Endothelial cell (in vitro differentiated cells): ENCODE data around the gene RABGEF1. TPM values are rescaled to one million over a fixed set of nuclear protein-coding genes. Genes with fewer than 3 reads are reported as not detected.
A peak's percentile ranks its signal among the peaks of the same experiment; 100 is the strongest.
"Not testable (repeated sequence)": the region's sequence is repeated elsewhere in the genome, so short reads cannot be mapped to it uniquely, and the experiment has no call there.

Source experiments
- DNase-seq: peaks from one replicate; pipeline ENCODE4 v3.0.0; 2021; ENCODE audit warnings: low spot score
- H3K27ac Mint-ChIP-seq: one replicate; pipeline ENCODE4 v1.8.0; 2021; ENCODE audit warnings: mixed read lengths, inconsistent platforms; ENCODE audit not compliant: unreplicated experiment
- H3K27me3 Mint-ChIP-seq: one replicate; pipeline ENCODE4 v1.8.0; 2021; ENCODE audit warnings: mild to moderate bottlenecking, moderate library complexity, mixed read lengths, inconsistent platforms; ENCODE audit not compliant: unreplicated experiment
- H3K36me3 Mint-ChIP-seq: one replicate; pipeline ENCODE4 v1.8.0; 2021; ENCODE audit warnings: mild to moderate bottlenecking, low read depth, mixed read lengths, inconsistent platforms; ENCODE audit not compliant: unreplicated experiment
- H3K4me1 Mint-ChIP-seq: one replicate; pipeline ENCODE4 v1.8.0; 2021; ENCODE audit warnings: mild to moderate bottlenecking, mixed read lengths, inconsistent platforms; ENCODE audit not compliant: unreplicated experiment
- H3K4me3 Mint-ChIP-seq: one replicate; pipeline ENCODE4 v1.8.0; 2021; ENCODE audit warnings: mild to moderate bottlenecking, mixed read lengths, inconsistent platforms; ENCODE audit not compliant: unreplicated experiment
- H3K9me3 Mint-ChIP-seq: one replicate; pipeline ENCODE4 v1.8.0; 2021; ENCODE audit warnings: mixed read lengths, inconsistent platforms; ENCODE audit not compliant: unreplicated experiment
- total RNA-seq: library from RNA; stranded (reverse); fragmentation: NEBNext Ultra II Directional; extraction: Animal tissue kit (Norgen Biotek cat#: 25700); gene quantifications from one replicate; pipeline ENCODE4 v1.2.1, GENCODE V29; 2021; ENCODE audit not compliant: unreplicated experiment
- TF ChIP-seq, protein P1 (sequence below): fragments of 200-600 bp; sonication (generic); IDR thresholded peaks from one replicate; pipeline ENCODE4 v1.5.0; 2021; ENCODE audit warnings: antibody characterized with exemption; ENCODE audit not compliant: unreplicated experiment

The RABGEF1 gene
- total RNA-seq, 1 donor from 2014 or later, result 19.2 TPM

GRCh38 chr7:66713687-66714086 lies 26.8 kb upstream of the RABGEF1 start:
- no peak overlapping the region for H3K27ac Mint-ChIP-seq
- no peak overlapping the region for H3K4me3 Mint-ChIP-seq
- TF ChIP-seq, protein P1, sequence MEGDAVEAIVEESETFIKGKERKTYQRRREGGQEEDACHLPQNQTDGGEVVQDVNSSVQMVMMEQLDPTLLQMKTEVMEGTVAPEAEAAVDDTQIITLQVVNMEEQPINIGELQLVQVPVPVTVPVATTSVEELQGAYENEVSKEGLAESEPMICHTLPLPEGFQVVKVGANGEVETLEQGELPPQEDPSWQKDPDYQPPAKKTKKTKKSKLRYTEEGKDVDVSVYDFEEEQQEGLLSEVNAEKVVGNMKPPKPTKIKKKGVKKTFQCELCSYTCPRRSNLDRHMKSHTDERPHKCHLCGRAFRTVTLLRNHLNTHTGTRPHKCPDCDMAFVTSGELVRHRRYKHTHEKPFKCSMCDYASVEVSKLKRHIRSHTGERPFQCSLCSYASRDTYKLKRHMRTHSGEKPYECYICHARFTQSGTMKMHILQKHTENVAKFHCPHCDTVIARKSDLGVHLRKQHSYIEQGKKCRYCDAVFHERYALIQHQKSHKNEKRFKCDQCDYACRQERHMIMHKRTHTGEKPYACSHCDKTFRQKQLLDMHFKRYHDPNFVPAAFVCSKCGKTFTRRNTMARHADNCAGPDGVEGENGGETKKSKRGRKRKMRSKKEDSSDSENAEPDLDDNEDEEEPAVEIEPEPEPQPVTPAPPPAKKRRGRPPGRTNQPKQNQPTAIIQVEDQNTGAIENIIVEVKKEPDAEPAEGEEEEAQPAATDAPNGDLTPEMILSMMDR, result no peak
- no peaks in the 10 kb centered on the region for H3K4me1 Mint-ChIP-seq
- H3K36me3 Mint-ChIP-seq, result peaks cover 12% of the 10 kb centered on the region
- no peak for DNase-seq
- no peaks in the 10 kb centered on the region for H3K27me3 Mint-ChIP-seq
- H3K9me3 Mint-ChIP-seq, result peaks cover 4% of the 10 kb centered on the region

DNA sequence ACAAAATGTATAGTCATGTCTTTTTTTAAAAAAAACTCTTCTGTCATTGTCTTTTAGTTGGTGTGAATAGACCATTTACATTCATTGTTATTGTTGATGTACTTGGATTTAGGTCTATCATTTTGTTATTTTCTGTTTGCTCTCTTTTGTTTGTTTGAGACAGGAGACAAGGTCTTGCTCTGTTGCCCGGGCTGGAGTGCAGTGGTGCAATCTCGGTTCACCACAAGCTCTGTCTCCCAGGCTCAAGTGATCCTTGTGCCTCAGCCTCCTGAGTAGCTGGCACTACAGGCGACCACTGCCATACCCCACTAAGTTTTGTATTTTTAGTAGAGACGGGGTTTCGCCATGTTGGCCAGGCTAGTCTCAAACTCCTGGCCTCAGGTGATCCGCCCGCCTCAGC lies 23.9 kb upstream of the RABGEF1 start:
- not testable (repeated sequence) for DNase-seq, H3K27ac Mint-ChIP-seq, H3K9me3 Mint-ChIP-seq, H3K4me3 Mint-ChIP-seq, H3K4me1 Mint-ChIP-seq, H3K27me3 Mint-ChIP-seq
- H3K36me3 Mint-ChIP-seq, result peaks cover 16% of the 10 kb centered on the region

DNA sequence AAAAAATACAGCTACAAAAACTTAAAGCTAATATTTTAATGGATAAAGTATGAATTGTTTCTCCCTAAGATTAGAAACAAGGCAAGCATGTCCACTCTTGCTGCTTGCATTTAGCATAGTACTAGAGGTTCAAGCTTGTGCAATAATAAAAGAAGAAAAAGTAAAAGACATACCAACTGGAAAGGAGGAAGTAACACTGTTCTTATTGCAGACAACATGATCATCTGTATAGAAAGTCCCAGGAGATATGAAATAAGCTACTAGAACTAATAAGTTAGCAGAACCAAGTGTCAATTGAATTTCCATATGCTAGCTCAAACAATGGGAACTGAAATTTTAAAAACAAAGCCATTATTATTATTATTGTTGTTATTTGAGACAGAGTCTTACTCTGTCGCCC lies 20.0 kb upstream of the RABGEF1 start:
- H3K27ac Mint-ChIP-seq, result no peak overlapping the region
- no peak for DNase-seq
- peaks cover 2% of the 10 kb centered on the region for H3K27me3 Mint-ChIP-seq
- TF ChIP-seq, protein P1, result no peak
- H3K9me3 Mint-ChIP-seq, result no peaks in the 10 kb centered on the region
- H3K36me3 Mint-ChIP-seq, result peaks cover 23% of the 10 kb centered on the region
- H3K4me3 Mint-ChIP-seq, result no peak overlapping the region
- no peaks in the 10 kb centered on the region for H3K4me1 Mint-ChIP-seq

- H3K4me1 Mint-ChIP-seq, result peaks cover 7% of the 10 kb centered on the region
- H3K27ac Mint-ChIP-seq, result no peak overlapping the region
Observed at GRCh38 chr7:66725843-66726242, 14.7 kb upstream of the RABGEF1 start.

DNA sequence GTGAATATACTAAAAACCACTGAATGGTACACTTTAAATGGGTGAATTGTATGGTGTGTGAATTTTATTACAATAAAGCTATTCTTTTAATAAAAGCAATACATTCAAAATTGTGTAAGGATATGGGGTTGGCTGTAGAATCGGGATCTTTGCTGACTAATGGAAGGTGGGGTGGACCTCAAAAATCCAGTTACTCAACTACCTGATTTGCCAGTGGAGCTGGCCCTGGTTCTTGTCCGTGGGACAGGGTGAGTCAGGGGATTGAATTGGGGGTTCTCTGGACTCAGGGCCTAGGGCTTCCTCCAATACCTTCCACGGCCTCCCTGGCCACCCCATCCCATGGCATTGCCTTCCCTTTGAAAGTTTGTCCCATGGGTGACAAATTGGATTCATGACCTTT lies 13.5 kb upstream of the RABGEF1 start:
- H3K9me3 Mint-ChIP-seq, result no peaks in the 10 kb centered on the region
- H3K36me3 Mint-ChIP-seq, result peaks cover 40% of the 10 kb centered on the region
- DNase-seq, result no peak
- H3K27me3 Mint-ChIP-seq, result peaks cover 7% of the 10 kb centered on the region
- H3K4me3 Mint-ChIP-seq, result no peak overlapping the region
- peaks cover 7% of the 10 kb centered on the region for H3K4me1 Mint-ChIP-seq
- TF ChIP-seq, protein P1, result no peak
- no peak overlapping the region for H3K27ac Mint-ChIP-seq

More at GRCh38 chr7:66725843-66726242, 14.7 kb upstream of the RABGEF1 start:
- DNase-seq, result no peak
- H3K9me3 Mint-ChIP-seq, result no peaks in the 10 kb centered on the region
- TF ChIP-seq, protein P1, result no peak
- H3K4me3 Mint-ChIP-seq, result peak overlapping the region; percentile 48
- H3K27me3 Mint-ChIP-seq, result peaks cover 7% of the 10 kb centered on the region
- H3K36me3 Mint-ChIP-seq, result peaks cover 43% of the 10 kb centered on the region

DNA sequence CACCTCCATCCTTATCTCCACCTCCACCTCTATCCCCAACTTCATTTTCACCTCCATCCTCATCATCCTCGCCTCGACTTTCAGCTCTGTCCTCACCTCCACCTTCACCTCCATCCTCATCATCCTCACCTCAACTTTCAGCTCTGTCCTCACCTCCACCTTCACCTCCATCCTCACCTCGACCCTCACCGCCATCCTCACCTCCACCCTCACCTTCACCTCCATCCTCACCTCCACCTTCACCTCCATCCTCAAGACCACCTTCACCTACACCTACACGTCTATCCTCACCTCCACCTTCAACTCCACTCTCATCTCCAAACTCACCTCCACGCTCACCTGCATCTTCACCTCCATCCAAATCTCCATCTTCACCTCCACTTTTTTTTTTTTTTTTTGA lies 12.0 kb upstream of the RABGEF1 start:
- H3K36me3 Mint-ChIP-seq, result peaks cover 36% of the 10 kb centered on the region
- peaks cover 7% of the 10 kb centered on the region for H3K27me3 Mint-ChIP-seq
- TF ChIP-seq, protein P1, result no peak
- peaks cover 7% of the 10 kb centered on the region for H3K4me1 Mint-ChIP-seq
- H3K9me3 Mint-ChIP-seq, result no peaks in the 10 kb centered on the region
- H3K27ac Mint-ChIP-seq, result peak overlapping the region; percentile 72
- no peak for DNase-seq
- H3K4me3 Mint-ChIP-seq, result peak overlapping the region; percentile 52
